Measurements from ENCODE around the gene SRR. TPM values are rescaled to one million over a fixed set of nuclear protein-coding genes. Genes with fewer than 3 reads are reported as not detected.

SRR gene
- total and polyA plus RNA-seq, 4 donors: 2.9 to 10.3 (median 4.3) TPM

DNA sequence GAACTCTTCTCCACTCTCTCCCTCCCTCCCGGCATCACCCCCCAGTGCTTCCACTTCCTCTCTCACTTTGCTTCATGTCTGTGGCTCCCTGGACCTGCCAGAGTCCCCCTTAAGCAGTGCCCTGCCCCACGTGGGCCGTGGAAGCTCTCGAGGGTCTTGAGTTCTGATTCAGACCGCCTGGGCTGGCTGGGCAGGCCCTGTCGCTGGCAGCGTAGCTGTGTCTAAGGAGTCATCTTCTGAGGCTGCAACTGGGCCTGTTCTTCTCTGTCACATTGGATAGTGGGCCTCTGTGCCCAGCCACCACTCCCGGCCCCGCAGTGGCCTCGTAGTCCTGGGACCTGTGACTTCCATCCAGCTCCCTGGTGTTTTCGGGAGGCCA lies 66.5 kb downstream of the SRR start:
- DNase-seq (ENCODE audit: low spot score): no peak
- peaks cover 0 to 2% (median 0%) of the 10 kb centered on the region in 4 donors for H3K4me1 ChIP-seq (ENCODE audit: control insufficient read depth in 4 of 4, insufficient read depth in 4 of 4, low read length in 3 of 4)
- 91% methylated on average over 11 of the region's 11 CpGs for WGBS
- H3K27me3 ChIP-seq (ENCODE audit: control insufficient read depth in 4 of 4, insufficient read depth in 4 of 4, low read length in 3 of 4): no peaks in the 10 kb centered on the region
- H3K36me3 ChIP-seq (ENCODE audit: control insufficient read depth in 4 of 4, insufficient read depth in 3 of 4, low read depth in 1 of 4, low read length in 3 of 4): peaks cover under 1 to 13% (median 6%) of the 10 kb centered on the region in 4 donors
- no peaks in the 10 kb centered on the region for H3K9me3 ChIP-seq (ENCODE audit: control insufficient read depth in 4 of 4, low read length in 3 of 4)
- H3K4me3 ChIP-seq (ENCODE audit: low read depth in 1 of 3, low read length in 3 of 3): no peak overlapping the region
- no peak overlapping the region for H3K9ac ChIP-seq (ENCODE audit: low read depth in 1 of 2, low read length in 2 of 2)
- no peak overlapping the region for H3K27ac ChIP-seq (ENCODE audit: low read depth in 1 of 2, low read length in 2 of 2)
- no peak for TF ChIP-seq FOXA2 (IDR thresholded peaks at IDR 0.05)
- TF ChIP-seq HNF4A (conservative IDR thresholded peaks at IDR 0.05): no peak
- TF ChIP-seq, protein P1, sequence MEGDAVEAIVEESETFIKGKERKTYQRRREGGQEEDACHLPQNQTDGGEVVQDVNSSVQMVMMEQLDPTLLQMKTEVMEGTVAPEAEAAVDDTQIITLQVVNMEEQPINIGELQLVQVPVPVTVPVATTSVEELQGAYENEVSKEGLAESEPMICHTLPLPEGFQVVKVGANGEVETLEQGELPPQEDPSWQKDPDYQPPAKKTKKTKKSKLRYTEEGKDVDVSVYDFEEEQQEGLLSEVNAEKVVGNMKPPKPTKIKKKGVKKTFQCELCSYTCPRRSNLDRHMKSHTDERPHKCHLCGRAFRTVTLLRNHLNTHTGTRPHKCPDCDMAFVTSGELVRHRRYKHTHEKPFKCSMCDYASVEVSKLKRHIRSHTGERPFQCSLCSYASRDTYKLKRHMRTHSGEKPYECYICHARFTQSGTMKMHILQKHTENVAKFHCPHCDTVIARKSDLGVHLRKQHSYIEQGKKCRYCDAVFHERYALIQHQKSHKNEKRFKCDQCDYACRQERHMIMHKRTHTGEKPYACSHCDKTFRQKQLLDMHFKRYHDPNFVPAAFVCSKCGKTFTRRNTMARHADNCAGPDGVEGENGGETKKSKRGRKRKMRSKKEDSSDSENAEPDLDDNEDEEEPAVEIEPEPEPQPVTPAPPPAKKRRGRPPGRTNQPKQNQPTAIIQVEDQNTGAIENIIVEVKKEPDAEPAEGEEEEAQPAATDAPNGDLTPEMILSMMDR (IDR thresholded peaks at IDR 0.05; ENCODE audit: low read depth, low read length, missing input control): no peak
- TF ChIP-seq SP1 (IDR thresholded peaks at IDR 0.05): no peak
- TF ChIP-seq RAD21 (IDR thresholded peaks at IDR 0.05): no peak
- no peak for TF ChIP-seq GABPA (IDR thresholded peaks at IDR 0.05 in 1 of 2, conservative IDR thresholded peaks at IDR 0.05 in 1 of 2)
- no peak for TF ChIP-seq NR2F2 (IDR thresholded peaks at IDR 0.05)
- TF ChIP-seq, protein P2, sequence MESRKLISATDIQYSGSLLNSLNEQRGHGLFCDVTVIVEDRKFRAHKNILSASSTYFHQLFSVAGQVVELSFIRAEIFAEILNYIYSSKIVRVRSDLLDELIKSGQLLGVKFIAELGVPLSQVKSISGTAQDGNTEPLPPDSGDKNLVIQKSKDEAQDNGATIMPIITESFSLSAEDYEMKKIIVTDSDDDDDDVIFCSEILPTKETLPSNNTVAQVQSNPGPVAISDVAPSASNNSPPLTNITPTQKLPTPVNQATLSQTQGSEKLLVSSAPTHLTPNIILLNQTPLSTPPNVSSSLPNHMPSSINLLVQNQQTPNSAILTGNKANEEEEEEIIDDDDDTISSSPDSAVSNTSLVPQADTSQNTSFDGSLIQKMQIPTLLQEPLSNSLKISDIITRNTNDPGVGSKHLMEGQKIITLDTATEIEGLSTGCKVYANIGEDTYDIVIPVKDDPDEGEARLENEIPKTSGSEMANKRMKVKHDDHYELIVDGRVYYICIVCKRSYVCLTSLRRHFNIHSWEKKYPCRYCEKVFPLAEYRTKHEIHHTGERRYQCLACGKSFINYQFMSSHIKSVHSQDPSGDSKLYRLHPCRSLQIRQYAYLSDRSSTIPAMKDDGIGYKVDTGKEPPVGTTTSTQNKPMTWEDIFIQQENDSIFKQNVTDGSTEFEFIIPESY (IDR thresholded peaks at IDR 0.05): no peak
- TF ChIP-seq, protein P3, sequence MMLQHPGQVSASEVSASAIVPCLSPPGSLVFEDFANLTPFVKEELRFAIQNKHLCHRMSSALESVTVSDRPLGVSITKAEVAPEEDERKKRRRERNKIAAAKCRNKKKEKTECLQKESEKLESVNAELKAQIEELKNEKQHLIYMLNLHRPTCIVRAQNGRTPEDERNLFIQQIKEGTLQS (IDR thresholded peaks at IDR 0.05): no peak

DNA sequence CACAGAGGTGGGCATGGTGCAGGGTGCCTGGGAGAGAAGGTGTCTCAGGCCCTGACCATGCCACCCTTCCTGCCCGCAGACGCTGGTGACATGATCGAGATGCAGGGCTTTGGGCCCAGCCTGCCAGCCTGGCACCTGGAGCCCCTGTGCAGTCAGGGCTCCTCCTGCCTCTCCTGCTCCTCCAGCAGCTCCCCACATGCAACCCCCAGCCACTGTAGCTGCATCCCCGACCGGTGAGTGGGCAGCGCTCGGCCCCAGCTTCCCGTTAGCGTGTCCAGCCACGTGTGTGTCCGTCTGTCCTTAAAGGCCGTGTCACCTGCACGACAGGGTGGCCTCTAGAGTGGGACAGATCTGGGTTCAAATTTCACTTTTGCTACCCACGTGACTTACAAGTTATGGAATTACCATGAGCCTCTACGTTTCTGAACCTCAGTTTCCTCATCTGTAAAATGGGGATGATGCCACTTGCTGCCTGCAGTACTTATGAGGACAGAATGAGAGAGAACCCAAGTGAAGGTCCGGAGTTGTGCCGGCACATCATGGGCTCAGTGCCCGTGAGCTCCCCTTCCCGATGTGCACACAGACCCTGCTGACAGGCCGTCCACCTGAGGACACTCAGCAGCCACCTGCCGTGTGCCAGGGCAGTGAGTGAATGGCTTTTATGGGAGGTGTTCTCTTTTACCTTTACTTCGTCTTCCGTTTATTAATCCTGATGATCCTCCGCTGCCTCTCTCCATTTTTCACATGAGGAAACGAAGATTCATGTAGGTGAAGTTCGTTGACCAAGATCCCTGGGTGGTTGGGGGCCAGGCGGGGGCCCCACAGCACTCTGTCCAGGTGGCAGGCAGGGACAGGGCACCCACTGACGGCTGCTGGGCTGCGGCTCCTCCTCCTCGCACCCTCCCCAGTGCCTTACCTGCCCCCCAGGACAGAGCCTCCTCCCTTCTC lies 67.7 kb downstream of the SRR start:
- Histone ChIP-seq H3K36me3 (ENCODE audit: control insufficient read depth in 4 of 4, insufficient read depth in 3 of 4, low read depth in 1 of 4, low read length in 3 of 4) (peaks cover 0 to 21% (median 8%) of the 10 kb centered on the region in 4 donors), H3K9me3 (ENCODE audit: control insufficient read depth in 4 of 4, low read length in 3 of 4) (no peaks in the 10 kb centered on the region), H3K9ac (ENCODE audit: low read depth in 1 of 2, low read length in 2 of 2) (no peak overlapping the region), H3K4me1 (ENCODE audit: control insufficient read depth in 4 of 4, insufficient read depth in 4 of 4, low read length in 3 of 4) (peaks cover 0 to 2% (median 0%) of the 10 kb centered on the region in 4 donors), H3K27me3 (ENCODE audit: control insufficient read depth in 4 of 4, insufficient read depth in 4 of 4, low read length in 3 of 4) (no peaks in the 10 kb centered on the region), H3K4me3 (ENCODE audit: low read depth in 1 of 3, low read length in 3 of 3) (no peak overlapping the region), H3K27ac (ENCODE audit: low read depth in 1 of 2, low read length in 2 of 2) (no peak overlapping the region)
- TF ChIP-seq SP1 (IDR thresholded peaks at IDR 0.05): no peak
- no peak for TF ChIP-seq RXRA (IDR thresholded peaks at IDR 0.05)
- TF ChIP-seq NR2F2 (IDR thresholded peaks at IDR 0.05): no peak
- TF ChIP-seq, protein P3 (IDR thresholded peaks at IDR 0.05): no peak
- no peak for TF ChIP-seq TAF1 (conservative IDR thresholded peaks at IDR 0.05)
- TF ChIP-seq EGR1 (IDR thresholded peaks at IDR 0.05; ENCODE audit: low read depth in 2 of 2): no peak
- no peak for TF ChIP-seq FOXA1 (IDR thresholded peaks at IDR 0.05)
- TF ChIP-seq HNF4A (conservative IDR thresholded peaks at IDR 0.05): no peak
- no peak for TF ChIP-seq HNF4G (IDR thresholded peaks at IDR 0.05)
- TF ChIP-seq, protein P2 (IDR thresholded peaks at IDR 0.05): no peak
- no peak for TF ChIP-seq YY1 (IDR thresholded peaks at IDR 0.05)
- TF ChIP-seq FOXA2 (IDR thresholded peaks at IDR 0.05): no peak
- no peak for TF ChIP-seq JUND (IDR thresholded peaks at IDR 0.05)
- TF ChIP-seq, protein P1 (IDR thresholded peaks at IDR 0.05; ENCODE audit: low read depth, low read length, missing input control): no peak
- TF ChIP-seq GABPA (IDR thresholded peaks at IDR 0.05 in 1 of 2, conservative IDR thresholded peaks at IDR 0.05 in 1 of 2): no peak
- DNase-seq (ENCODE audit: low spot score): no peak
- WGBS: 96% methylated on average over 30 of the region's 30 CpGs
